NCI-H1930 (cell line): ENCODE measurements around the gene CD28.
"Not testable (repeated sequence)": the region's sequence is repeated elsewhere in the genome, so short reads cannot be mapped to it uniquely, and the experiment has no call there.

Experiments used
- DNase-seq, 2 experiments: peaks; one replicate each; lab custom pipeline; 2025; lab: John Stamatoyannopoulos, UW

The CD28 gene

GRCh38 chr2:203687165-203687564, 19.3 kb upstream of the CD28 start:
- no peak for DNase-seq

- no peak for DNase-seq
Observed at GRCh38 chr2:203688798-203689197, 17.6 kb upstream of the CD28 start.

- DNase-seq: no peak
Observed at GRCh38 chr2:203689426-203690116, 16.9 kb upstream of the CD28 start.

GRCh38 chr2:203690117-203690431, 16.4 kb upstream of the CD28 start:
- DNase-seq: no peak

GRCh38 chr2:203690441-203691047, 15.9 kb upstream of the CD28 start:
- DNase-seq: no peak

- DNase-seq: no peak
Observed at GRCh38 chr2:203691149-203691548, 15.3 kb upstream of the CD28 start.

GRCh38 chr2:203692031-203692710, 14.3 kb upstream of the CD28 start:
- no peak for DNase-seq

- no peak for DNase-seq
Observed at GRCh38 chr2:203693242-203693879, 13.1 kb upstream of the CD28 start.

- no peak for DNase-seq
Observed at GRCh38 chr2:203694191-203694590, 12.2 kb upstream of the CD28 start.

- DNase-seq: no peak
Observed at GRCh38 chr2:203697190-203697589, 9.2 kb upstream of the CD28 start.

- not testable (repeated sequence) for DNase-seq
Observed at GRCh38 chr2:203697763-203698162, 8.7 kb upstream of the CD28 start.

- DNase-seq: not testable (repeated sequence)
Observed at GRCh38 chr2:203698410-203698809, 8.0 kb upstream of the CD28 start.

- no peak for DNase-seq
Observed at GRCh38 chr2:203704430-203704829, 2.0 kb upstream of the CD28 start.

- no peak for DNase-seq
Observed at GRCh38 chr2:203705178-203705577, 1.3 kb upstream of the CD28 start.

GRCh38 chr2:203707530-203707929, 1.1 kb downstream of the CD28 start:
- no peak for DNase-seq

- DNase-seq: no peak
Observed at GRCh38 chr2:203708846-203709396, 2.5 kb downstream of the CD28 start.

- DNase-seq: no peak
Observed at GRCh38 chr2:203709416-203710040, 3.1 kb downstream of the CD28 start.

- DNase-seq: no peak
Observed at GRCh38 chr2:203710226-203710625, 3.8 kb downstream of the CD28 start.

GRCh38 chr2:203710952-203711351, 4.5 kb downstream of the CD28 start:
- no peak for DNase-seq

GRCh38 chr2:203711399-203711798, 5.0 kb downstream of the CD28 start:
- DNase-seq: no peak

GRCh38 chr2:203713381-203713780, 6.9 kb downstream of the CD28 start:
- no peak for DNase-seq

- no peak for DNase-seq
Observed at GRCh38 chr2:203714112-203714511, 7.7 kb downstream of the CD28 start.
